Measurements from ENCODE around the gene GPALPP1. TPM values are rescaled to one million over a fixed set of nuclear protein-coding genes. Genes with fewer than 3 reads are reported as not detected.
"Not testable (repeated sequence)": the region's sequence is repeated elsewhere in the genome, so short reads cannot be mapped to it uniquely, and the experiment has no call there.

GPALPP1 gene
- total RNA-seq, 1 donor from 2014 or later, result 15.3 TPM

DNA sequence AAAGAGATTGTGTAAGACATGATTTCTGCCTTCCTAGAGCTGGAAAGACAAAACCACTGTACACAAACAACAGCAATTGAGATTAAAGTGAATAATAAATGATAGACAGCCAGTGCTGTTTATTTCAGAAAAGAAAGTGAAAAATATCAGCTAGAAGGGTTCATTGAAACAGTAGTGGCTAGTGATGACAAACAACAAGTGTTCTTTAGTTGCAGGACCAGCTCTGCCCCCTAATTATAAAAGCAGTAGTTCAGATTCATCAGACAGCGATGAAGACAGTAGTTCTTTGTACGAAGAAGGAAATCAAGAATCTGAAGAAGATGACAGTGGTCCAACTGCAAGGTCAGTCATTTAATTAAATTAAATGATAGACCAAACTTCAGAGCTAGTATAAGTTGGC, 14.8 kb downstream of the GPALPP1 start:
- no peak for DNase-seq (ENCODE audit: low spot score)

DNA sequence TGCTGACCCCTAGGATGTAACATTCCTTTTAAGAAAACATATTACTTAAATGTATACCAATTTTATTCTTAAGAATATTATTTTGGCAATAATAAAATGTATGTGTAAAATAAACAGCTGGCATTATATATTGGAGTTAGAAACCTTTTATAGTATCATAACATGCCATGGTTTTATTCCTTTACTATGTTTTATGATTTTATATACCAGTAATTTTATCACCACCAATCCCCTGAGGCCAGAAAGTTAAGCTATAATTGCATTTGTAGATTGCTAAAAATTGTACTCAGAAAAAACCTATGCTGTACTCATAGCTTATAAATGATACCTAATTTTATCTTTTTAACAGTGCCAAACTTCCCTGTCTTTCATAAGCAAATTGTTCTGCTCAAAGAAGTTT, 17.9 kb downstream of the GPALPP1 start:
- DNase-seq (ENCODE audit: low spot score), result no peak

DNA sequence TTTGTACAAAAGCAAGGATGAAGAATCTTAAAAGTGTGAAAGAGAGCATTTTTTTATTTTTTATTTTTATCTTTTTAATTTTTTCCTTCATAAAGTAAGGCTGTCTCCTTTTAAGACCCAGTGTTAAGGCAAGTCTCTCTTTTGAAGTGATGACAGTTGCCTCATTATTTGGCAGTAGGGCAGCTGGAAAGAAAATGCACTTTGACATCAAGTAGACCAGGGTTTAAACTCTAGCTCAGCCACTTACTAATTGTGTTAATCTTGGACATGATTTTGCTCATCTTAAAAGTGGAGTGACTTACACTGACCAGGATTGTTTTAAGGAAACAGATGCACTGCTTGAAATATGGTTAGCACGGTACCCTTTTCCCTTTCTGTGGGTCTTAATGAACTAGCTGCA, 18.5 kb downstream of the GPALPP1 start:
- DNase-seq (ENCODE audit: low spot score), result no peak

DNA sequence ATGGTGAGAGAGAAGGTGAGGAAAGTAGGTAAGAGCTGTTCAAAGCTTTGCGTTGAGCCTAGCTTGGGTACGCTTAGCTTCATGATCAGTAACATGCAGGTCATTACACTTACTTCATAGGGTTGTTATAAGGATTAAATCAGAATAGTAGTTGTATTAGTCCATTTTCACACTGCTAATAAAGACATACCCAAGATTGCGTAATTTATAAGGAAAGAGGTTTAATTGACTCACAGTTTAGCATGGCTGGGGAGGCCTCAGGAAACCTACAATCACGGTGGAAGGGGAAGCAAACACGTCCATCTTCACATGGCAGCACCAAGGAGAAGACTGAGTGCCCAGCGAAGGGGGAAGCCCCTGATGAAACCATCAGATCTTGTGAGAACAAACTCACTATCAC, 21.9 kb downstream of the GPALPP1 start:
- DNase-seq (ENCODE audit: low spot score), result no peak

DNA sequence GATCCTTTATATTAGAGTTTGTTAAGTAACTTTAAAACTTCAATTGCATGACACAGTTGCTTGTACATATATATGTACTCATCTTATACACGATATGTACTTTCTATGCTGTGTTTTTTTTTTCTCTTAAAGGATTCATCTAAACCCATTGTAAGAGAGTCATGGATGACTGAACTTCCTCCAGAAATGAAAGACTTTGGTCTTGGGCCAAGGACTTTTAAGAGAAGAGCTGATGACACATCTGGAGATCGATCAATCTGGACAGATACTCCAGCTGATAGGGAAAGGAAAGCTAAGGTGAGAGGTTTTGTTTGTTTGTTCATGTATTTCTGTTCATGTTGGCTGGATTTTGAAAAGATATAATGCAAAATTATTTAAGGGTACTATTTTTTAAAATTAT, 26.0 kb downstream of the GPALPP1 start:
- DNase-seq (ENCODE audit: low spot score), result no peak

DNA sequence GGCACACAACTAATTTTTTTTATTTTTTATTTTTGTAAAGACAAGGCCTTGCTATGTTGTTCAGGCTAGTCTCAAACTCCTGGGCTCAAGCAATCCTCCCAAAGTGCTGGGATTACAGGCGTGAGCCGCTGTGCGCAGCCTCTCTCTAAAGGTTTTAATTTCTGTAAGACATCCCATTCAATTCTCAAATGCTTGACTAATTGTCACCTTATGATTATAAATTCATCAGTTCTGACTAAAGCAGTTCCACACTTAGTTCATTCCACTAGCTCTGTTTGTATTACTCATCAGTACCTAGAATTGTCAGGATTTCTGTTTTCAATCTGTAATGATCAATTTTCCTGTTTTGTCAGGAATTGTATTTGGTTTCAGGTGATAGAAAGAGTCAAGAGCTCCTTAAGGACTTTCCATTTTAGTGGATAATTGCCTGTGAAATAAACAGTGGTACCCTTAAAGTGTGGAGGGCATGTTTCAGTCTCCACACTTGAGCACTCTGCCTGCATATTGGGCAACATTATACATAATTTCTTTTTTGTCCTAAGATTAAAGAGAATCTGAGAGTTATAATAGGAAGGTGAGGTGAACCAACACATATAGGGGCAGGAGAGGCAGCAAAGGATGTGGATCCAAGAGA, 27.6 kb downstream of the GPALPP1 start:
- DNase-seq (ENCODE audit: low spot score), result no peak

DNA sequence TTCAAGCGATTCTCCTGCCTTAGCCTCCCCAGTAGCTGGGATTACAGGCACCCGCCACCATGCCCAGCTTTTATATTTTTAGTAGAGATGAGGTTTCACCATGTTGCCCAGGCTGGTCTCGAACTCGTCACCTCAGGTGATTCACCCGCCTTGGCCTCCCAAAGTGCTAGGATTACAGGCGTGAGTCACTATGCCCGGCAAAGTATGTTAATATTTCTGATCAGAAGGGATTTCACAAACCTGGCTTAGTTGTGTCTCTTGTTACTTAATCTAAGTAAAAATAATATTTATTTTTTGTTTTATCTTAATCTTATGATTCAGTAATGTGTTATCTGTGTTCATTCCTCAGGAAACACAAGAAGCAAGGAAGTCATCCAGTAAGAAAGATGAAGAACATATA, 30.6 kb downstream of the GPALPP1 start:
- DNase-seq (ENCODE audit: low spot score), result not testable (repeated sequence)

- DNase-seq (ENCODE audit: low spot score), result no peak
Observed at GRCh38 chr13:45021250-45021649, 31.9 kb downstream of the GPALPP1 start.

GRCh38 chr13:45024847-45025246, 35.5 kb downstream of the GPALPP1 start:
- DNase-seq (ENCODE audit: low spot score), result no peak

DNA sequence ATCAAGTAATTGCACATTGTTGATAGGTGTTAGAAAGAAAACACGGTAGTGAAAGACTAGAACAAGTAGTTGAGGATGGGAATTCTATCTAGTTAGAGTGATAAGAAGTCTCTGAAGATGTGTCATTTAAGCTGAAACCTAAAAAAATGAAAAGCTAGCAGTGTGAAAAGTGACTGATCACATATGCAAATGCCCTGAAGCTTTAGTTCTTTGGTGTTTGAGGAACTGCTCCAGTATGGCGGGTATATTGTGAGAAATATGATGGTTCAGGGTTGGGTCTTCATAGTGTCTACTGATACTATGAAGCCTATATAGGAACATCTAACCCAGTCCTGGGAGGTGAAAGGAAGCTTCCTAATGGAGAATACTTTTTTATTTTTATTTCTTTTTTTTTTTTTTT, 45.0 kb downstream of the GPALPP1 start:
- DNase-seq (ENCODE audit: low spot score), result no peak

- no peak for DNase-seq (ENCODE audit: low spot score)
Observed at GRCh38 chr13:45036206-45036605, 46.9 kb downstream of the GPALPP1 start.

- DNase-seq (ENCODE audit: low spot score), result no peak
Observed at GRCh38 chr13:45040173-45040572, 50.8 kb downstream of the GPALPP1 start.

DNA sequence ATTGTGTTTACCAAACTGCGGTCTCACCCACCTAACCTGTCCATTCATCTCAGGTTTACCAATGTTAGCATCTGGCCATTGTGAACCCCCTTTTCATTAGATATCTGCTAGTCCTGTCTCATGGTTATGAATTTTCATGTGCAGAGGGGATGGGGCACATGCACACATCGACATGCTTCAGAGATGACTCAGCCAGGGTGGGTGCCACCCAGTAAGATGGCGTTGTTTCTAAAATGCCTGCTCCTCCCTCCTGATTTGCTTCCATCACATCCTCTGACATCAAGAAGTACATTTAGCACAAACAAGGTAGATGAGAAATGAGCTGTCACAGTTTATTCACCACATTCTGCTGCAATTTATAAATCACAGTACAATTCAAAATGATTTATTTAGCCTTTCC, 51.3 kb downstream of the GPALPP1 start:
- no peak for DNase-seq (ENCODE audit: low spot score)

DNA sequence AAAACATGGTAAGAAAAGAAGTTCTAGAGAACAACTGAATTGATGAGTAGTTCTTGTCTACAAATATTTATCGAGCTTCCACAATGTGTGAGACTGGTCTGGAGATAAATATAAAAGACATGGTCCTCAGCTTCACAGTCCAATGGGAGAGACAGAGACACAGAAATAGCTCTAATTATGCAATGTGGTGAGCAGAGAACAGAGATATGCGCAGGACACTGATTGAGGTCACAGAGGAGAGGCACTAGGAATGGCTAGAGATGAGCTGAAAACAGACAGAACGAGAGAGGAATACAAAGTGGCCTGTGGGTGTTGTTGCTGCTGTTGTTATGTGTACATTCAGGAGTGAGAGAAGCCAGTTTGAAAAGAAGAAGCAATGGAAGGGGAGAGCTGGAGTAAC, 53.2 kb downstream of the GPALPP1 start:
- no peak for DNase-seq (ENCODE audit: low spot score)

- no peak for DNase-seq (ENCODE audit: low spot score)
Observed at GRCh38 chr13:45046445-45046844, 57.1 kb downstream of the GPALPP1 start.

GRCh38 chr13:45047394-45048310, 58.3 kb downstream of the GPALPP1 start:
- DNase-seq (ENCODE audit: low spot score), result no peak

DNA sequence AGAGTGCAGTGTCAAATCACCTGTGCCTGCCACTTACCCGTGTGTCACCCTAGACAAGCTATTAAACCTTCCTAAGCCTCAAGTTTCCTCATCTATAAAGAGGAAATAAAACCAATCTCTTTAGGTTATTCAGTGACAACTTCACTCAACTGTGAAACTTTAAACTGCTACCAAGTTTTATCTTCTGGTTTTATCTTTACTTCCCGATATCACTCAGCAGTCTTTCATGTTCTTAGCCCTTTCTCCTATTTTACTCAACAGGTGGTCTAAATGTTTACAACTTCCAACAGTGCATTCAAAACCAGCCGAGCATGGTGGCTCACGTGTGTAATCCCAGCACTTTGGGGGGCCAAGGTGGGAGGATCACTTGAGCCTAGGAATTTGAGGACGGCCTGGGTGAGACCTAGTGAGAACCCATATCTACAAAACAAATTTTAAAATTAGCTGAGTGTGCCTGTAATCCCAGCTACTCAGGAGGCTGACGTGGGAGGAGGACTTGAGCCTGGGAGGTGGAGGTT, 59.6 kb downstream of the GPALPP1 start:
- DNase-seq (ENCODE audit: low spot score), result no peak

DNA sequence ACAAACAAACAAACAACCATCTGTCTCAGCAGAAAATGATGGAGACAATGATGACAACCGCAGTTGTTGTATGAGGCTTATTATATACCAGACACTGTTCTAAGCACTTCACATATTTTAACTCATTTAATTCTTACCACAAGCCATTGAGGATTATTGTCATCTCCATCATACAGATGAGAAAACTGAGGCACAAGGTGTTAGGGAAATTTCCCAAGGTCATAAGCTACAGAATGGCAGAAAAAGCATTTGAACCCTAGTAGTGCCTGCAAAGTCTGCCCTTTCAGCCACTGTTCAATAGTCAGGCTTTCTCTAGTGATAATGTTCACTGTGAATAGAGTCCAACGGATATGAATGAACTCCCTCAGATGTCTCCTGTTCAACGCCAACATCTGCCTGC, 60.1 kb downstream of the GPALPP1 start:
- no peak for DNase-seq (ENCODE audit: low spot score)

- DNase-seq (ENCODE audit: low spot score), result no peak
Observed at GRCh38 chr13:45051315-45051714, 62.0 kb downstream of the GPALPP1 start.

- DNase-seq (ENCODE audit: low spot score), result no peak
Observed at GRCh38 chr13:45055198-45055901, 66.0 kb downstream of the GPALPP1 start.

- no peak for DNase-seq (ENCODE audit: low spot score)
Observed at GRCh38 chr13:45055902-45056648, 66.7 kb downstream of the GPALPP1 start.
